ENCODE measurements around the gene HOXC9.

DNA sequence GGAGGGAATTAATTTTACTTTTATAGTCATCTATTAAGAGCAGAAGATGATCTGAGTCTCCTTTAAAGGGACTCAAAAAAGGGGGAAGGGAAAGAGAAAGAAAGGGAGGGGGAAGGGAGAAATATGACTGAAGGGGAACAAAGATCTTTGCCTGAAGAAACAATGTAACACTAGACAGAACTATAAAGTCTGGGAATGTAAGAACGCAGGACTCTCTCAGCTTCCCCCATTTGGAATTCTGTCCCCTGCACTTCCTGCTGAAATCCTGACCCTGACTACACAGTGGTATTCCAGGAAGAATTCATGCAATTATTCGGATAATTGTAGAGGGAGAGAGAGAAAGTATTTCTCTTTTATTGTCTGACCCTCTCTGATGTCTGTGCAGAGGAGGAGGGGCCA lies 35.6 kb upstream of the HOXC9 start:
- TF ChIP-seq, protein P1, sequence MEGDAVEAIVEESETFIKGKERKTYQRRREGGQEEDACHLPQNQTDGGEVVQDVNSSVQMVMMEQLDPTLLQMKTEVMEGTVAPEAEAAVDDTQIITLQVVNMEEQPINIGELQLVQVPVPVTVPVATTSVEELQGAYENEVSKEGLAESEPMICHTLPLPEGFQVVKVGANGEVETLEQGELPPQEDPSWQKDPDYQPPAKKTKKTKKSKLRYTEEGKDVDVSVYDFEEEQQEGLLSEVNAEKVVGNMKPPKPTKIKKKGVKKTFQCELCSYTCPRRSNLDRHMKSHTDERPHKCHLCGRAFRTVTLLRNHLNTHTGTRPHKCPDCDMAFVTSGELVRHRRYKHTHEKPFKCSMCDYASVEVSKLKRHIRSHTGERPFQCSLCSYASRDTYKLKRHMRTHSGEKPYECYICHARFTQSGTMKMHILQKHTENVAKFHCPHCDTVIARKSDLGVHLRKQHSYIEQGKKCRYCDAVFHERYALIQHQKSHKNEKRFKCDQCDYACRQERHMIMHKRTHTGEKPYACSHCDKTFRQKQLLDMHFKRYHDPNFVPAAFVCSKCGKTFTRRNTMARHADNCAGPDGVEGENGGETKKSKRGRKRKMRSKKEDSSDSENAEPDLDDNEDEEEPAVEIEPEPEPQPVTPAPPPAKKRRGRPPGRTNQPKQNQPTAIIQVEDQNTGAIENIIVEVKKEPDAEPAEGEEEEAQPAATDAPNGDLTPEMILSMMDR (IDR thresholded peaks at IDR 0.05), result no peak
- TF ChIP-seq POLR2A (IDR thresholded peaks at IDR 0.05), result no peak

Measured in breast epithelium (tissue), 3 donors.